HepG2 (cell line): Measurements from ENCODE around the gene L3MBTL1. TPM values are rescaled to one million over a fixed set of nuclear protein-coding genes. Genes with fewer than 3 reads are reported as not detected.

Experiments
- ATAC-seq: fragments of 200-7000 bp; cut with Tn5 transposase; 3 replicates; pipeline ENCODE4 v1.9.1; 2020; ENCODE audit warnings: mild to moderate bottlenecking, moderate library complexity
- BruUV-seq: library from RNA; stranded (reverse); fragments of 400-500 nt; replicated peaks from 2 replicates; lab custom pipeline; 2021; lab: Mats Ljungman, UMichigan
- CTCF ChIA-PET: fragments of 300-600 bp; formaldehyde crosslinking; extraction: SDS; loops from one replicate; lab custom pipeline; 2021; ENCODE audit warnings: low total read pairs, inconsistent platforms, low intra/inter-chr PET ratio; lab: Yijun Ruan, JAX
- POLR2A ChIA-PET: fragments of 350-600 bp; sonication (Branson Sonifier 250); formaldehyde crosslinking; loops from one replicate; lab custom pipeline; 2020; ENCODE audit warnings: antibody characterized with exemption, inconsistent platforms; lab: Yijun Ruan, JAX
- DNase-seq: peaks from one replicate; pipeline ENCODE4 v3.0.0-alpha.2; 2015; ENCODE audit warnings: low spot score
- FAIRE-seq: peaks from 3 replicates; lab custom pipeline; 2011; peaks lifted over from hg19 to GRCh38; lab: Jason Lieb, UNC
- H2AFZ ChIP-seq: one replicate; pipeline ENCODE4 v1.6.1; 2011; ENCODE audit warnings: low read length, inconsistent platforms
- H3K27ac ChIP-seq: fragments of 300-600 bp; 3 replicates; pipeline ENCODE4 v1.8.0; 2011; ENCODE audit warnings: mixed run types, mild to moderate bottlenecking, mixed read lengths, low read length, inconsistent platforms; ENCODE audit not compliant: insufficient read depth; ENCODE audit errors: extremely low read length
- H3K27me3 ChIP-seq, 2 experiments: fragments of 200-600 bp in 1 of 2; 2 replicates in 1 of 2; 3 replicates in 1 of 2; pipeline versions ENCODE4 v1.6.0 to v1.8.0; 2011; ENCODE audit warnings: low read length in 2 of 2, mild to moderate bottlenecking in 2 of 2, moderate library complexity in 2 of 2, inconsistent platforms in 1 of 2; ENCODE audit not compliant: insufficient read depth in 2 of 2, control insufficient read depth in 1 of 2
- H3K36me3 ChIP-seq, 2 experiments: fragments of 200-600 bp in 1 of 2; replicated peaks in 1 of 2; 2 replicates in 1 of 2; 3 replicates in 1 of 2; pipeline versions ENCODE4 v1.5.1 to v1.8.0; 2011; ENCODE audit warnings: low read length in 2 of 2, inconsistent platforms in 1 of 2; ENCODE audit not compliant: insufficient read depth in 2 of 2, control insufficient read depth in 1 of 2
- H3K4me1 ChIP-seq: 2 replicates; pipeline ENCODE4 v1.5.1; 2012; ENCODE audit warnings: low read length, inconsistent platforms; ENCODE audit not compliant: insufficient read depth
- H3K4me2 ChIP-seq: 2 replicates; pipeline ENCODE4 v1.6.0; 2011; ENCODE audit warnings: low read depth, low read length, inconsistent platforms
- H3K4me3 ChIP-seq, 3 experiments: fragments of 200-600 bp in 1 of 3; sonication (generic), shearing (Covaris generic) in 1 of 3; replicated peaks in 1 of 3; 2 replicates each; pipeline ENCODE4 v1.5.1; 2011 to 2016; ENCODE audit warnings: low read length in 3 of 3, inconsistent platforms in 2 of 3, low read depth in 2 of 3, mild to moderate bottlenecking in 2 of 3, control low read depth in 1 of 3, mixed read lengths in 1 of 3; ENCODE audit not compliant: insufficient read depth in 1 of 3
- H3K79me2 ChIP-seq: one replicate; pipeline ENCODE4 v1.6.1; 2011; ENCODE audit warnings: low read length, inconsistent platforms; ENCODE audit not compliant: insufficient read depth
- H3K9ac ChIP-seq: 2 replicates; pipeline ENCODE4 v1.6.0; 2011; ENCODE audit warnings: mild to moderate bottlenecking, low read depth, low read length, inconsistent platforms; ENCODE audit not compliant: insufficient read depth
- H3K9me3 ChIP-seq: 2 replicates; pipeline ENCODE4 v1.5.1; 2012; ENCODE audit warnings: mild to moderate bottlenecking, low read length
- H4K20me1 ChIP-seq: 2 replicates; pipeline ENCODE4 v1.6.0; 2011; ENCODE audit warnings: inconsistent platforms, mild to moderate bottlenecking, low read length, moderate library complexity; ENCODE audit not compliant: insufficient read depth
- ZMYM3 ChIP-seq: sonication (generic); formaldehyde crosslinking; IDR thresholded peaks from 2 replicates; pipeline ENCODE4 v1.5.1; 2020; ENCODE audit warnings: mild to moderate bottlenecking, missing genetic modification reagents
- ZNF788 ChIP-seq: sonication (generic); formaldehyde crosslinking; IDR thresholded peaks from 2 replicates; pipeline ENCODE4 v1.5.0; 2020; ENCODE audit warnings: mild to moderate bottlenecking, missing genetic modification reagents, borderline replicate concordance
- WGBS: methylation state at CpG from one replicate; pipeline ENCODE4 v1.1.6; 2017; ENCODE audit warnings: low lambda C conversion rate; 5-methylcytosine and 5-hydroxymethylcytosine counted together
- in situ Hi-C: cut with HindIII; loops from 2 replicates; pipeline ENCODE4 v1.10.0; 2017; ENCODE audit warnings: low pct_unique_long_range_greater_than_20kb; ENCODE audit not compliant: extremely low pct_ligation_motif_present
- intact Hi-C: fragments of 100-400 bp; cut with micrococcal nuclease; formaldehyde crosslinking; loops from one replicate; pipeline ENCODE4 v1.10.0; 2022; ENCODE audit not compliant: unreplicated experiment
- polyA plus RNA-seq, 8 experiments: library from polyadenylated mRNA; depleted of rRNA in 3 of 8; stranded (reverse) in 7 of 8; unstranded in 1 of 8; fragments of >200 nt; fragmentation: Illumina TruSeq in 4 of 8; extraction: Trizol in 4 of 8; gene quantifications; 2 replicates each; pipeline versions ENCODE4 v1.2.1 to v1.2.3, GENCODE V29; 2011 to 2016; ENCODE audit warnings: low read depth in 4 of 8, missing spikeins in 1 of 8, mixed read lengths in 1 of 8; ENCODE audit not compliant: insufficient read depth in 1 of 8
- total RNA-seq, 5 experiments: library from RNA; depleted of rRNA; stranded (reverse); fragments of >200 nt; fragmentation: Illumina TruSeq; extraction: Trizol; gene quantifications; 2 replicates each; pipeline ENCODE4 v1.2.3, GENCODE V29; 2016; ENCODE audit warnings: low read depth in 1 of 5
- TF ChIP-seq, protein P1 (sequence below): sonication (generic); formaldehyde crosslinking; IDR thresholded peaks from 2 replicates; pipeline ENCODE4 v1.4.0; 2020; ENCODE audit warnings: missing genetic modification reagents, mild to moderate bottlenecking, borderline replicate concordance
- TF ChIP-seq, protein P2 (sequence below): sonication (generic); formaldehyde crosslinking; IDR thresholded peaks from 2 replicates; pipeline ENCODE4 v1.5.1; 2020; ENCODE audit warnings: mild to moderate bottlenecking, missing genetic modification reagents
- TF ChIP-seq, protein P3 (sequence below): sonication (generic); formaldehyde crosslinking; IDR thresholded peaks from 2 replicates; pipeline ENCODE4 v1.4.0; 2020; ENCODE audit warnings: missing genetic modification reagents
- TF ChIP-seq, protein P4 (sequence below): sonication (generic); formaldehyde crosslinking; IDR thresholded peaks from 2 replicates; pipeline ENCODE4 v1.4.0; 2020; ENCODE audit warnings: missing genetic modification reagents, mild to moderate bottlenecking, borderline replicate concordance

L3MBTL1 gene
- total and polyA plus RNA-seq, 2 of the 13 experiments (the other 11 are each of a cell fraction or from before 2014, with no cell fraction given), result 9.0 to 17.8 TPM

DNA sequence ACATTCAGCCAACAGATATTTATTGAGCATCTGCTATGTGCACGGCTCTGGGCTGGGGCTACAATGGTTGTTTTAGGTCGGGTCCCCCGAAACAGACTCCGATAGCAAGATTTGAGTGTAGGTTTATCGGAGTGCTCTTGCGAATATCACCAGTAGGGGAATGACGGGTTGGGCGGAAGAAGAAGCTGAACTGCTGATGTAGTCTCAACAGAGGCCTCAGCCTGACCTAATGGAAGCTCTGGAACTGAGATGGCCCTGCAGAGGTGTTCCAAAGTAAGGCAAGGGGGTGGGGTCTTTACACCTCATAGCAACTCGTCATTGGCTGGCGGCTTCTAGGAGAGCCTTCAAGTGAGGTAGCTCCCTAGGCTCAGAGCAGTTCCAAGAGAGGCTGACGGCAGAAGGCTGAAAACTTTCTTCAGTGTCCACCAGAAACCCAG lies 1.1 kb downstream of the L3MBTL1 start:
- ATAC-seq, result no peak
- Histone ChIP-seq H3K9me3 (no peaks in the 10 kb centered on the region), H3K4me2 (peak overlapping the region; percentile 87), H2AFZ (no peak overlapping the region)
- TF ChIP-seq, protein P1, sequence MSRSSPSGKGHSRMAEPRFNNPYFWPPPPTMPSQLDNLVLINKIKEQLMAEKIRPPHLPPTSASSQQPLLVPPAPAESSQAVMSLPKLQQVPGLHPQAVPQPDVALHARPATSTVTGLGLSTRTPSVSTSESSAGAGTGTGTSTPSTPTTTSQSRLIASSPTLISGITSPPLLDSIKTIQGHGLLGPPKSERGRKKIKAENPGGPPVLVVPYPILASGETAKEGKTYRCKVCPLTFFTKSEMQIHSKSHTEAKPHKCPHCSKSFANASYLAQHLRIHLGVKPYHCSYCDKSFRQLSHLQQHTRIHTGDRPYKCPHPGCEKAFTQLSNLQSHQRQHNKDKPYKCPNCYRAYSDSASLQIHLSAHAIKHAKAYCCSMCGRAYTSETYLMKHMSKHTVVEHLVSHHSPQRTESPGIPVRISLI (CRISPR knock-in tag), result no peak
- TF ChIP-seq ZMYM3 (CRISPR knock-in tag) (peak; percentile 80), ZNF788 (CRISPR knock-in tag) (0 out of 2 replicates have a peak, but pooled peaks have one; percentile 23)
- TF ChIP-seq, protein P2, sequence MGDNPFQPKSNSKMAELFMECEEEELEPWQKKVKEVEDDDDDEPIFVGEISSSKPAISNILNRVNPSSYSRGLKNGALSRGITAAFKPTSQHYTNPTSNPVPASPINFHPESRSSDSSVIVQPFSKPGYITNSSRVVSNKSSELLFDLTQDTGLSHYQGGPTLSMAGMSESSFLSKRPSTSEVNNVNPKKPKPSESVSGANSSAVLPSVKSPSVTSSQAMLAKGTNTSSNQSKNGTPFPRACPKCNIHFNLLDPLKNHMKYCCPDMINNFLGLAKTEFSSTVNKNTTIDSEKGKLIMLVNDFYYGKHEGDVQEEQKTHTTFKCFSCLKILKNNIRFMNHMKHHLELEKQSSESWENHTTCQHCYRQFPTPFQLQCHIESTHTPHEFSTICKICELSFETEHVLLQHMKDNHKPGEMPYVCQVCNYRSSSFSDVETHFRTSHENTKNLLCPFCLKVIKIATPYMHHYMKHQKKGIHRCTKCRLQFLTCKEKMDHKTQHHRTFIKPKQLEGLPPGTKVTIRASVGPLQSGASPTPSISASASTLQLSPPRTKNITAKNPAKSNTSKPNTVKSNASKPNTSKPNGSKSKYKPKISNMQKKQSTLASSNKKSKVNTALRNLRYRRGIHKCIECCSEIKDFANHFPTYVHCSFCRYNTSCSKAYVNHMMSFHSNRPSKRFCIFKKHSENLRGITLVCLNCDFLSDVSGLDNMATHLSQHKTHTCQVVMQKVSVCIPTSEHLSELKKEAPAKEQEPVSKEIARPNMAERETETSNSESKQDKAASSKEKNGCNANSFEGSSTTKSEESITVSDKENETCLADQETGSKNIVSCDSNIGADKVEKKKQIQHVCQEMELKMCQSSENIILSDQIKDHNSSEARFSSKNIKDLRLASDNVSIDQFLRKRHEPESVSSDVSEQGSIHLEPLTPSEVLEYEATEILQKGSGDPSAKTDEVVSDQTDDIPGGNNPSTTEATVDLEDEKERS, result 0 out of 2 replicates have a peak, but pooled peaks have one; percentile 50
- TF ChIP-seq, protein P3, sequence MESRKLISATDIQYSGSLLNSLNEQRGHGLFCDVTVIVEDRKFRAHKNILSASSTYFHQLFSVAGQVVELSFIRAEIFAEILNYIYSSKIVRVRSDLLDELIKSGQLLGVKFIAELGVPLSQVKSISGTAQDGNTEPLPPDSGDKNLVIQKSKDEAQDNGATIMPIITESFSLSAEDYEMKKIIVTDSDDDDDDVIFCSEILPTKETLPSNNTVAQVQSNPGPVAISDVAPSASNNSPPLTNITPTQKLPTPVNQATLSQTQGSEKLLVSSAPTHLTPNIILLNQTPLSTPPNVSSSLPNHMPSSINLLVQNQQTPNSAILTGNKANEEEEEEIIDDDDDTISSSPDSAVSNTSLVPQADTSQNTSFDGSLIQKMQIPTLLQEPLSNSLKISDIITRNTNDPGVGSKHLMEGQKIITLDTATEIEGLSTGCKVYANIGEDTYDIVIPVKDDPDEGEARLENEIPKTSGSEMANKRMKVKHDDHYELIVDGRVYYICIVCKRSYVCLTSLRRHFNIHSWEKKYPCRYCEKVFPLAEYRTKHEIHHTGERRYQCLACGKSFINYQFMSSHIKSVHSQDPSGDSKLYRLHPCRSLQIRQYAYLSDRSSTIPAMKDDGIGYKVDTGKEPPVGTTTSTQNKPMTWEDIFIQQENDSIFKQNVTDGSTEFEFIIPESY (CRISPR knock-in tag), result 0 out of 2 replicates have a peak, but pooled peaks have one; percentile 16
- TF ChIP-seq, protein P4, sequence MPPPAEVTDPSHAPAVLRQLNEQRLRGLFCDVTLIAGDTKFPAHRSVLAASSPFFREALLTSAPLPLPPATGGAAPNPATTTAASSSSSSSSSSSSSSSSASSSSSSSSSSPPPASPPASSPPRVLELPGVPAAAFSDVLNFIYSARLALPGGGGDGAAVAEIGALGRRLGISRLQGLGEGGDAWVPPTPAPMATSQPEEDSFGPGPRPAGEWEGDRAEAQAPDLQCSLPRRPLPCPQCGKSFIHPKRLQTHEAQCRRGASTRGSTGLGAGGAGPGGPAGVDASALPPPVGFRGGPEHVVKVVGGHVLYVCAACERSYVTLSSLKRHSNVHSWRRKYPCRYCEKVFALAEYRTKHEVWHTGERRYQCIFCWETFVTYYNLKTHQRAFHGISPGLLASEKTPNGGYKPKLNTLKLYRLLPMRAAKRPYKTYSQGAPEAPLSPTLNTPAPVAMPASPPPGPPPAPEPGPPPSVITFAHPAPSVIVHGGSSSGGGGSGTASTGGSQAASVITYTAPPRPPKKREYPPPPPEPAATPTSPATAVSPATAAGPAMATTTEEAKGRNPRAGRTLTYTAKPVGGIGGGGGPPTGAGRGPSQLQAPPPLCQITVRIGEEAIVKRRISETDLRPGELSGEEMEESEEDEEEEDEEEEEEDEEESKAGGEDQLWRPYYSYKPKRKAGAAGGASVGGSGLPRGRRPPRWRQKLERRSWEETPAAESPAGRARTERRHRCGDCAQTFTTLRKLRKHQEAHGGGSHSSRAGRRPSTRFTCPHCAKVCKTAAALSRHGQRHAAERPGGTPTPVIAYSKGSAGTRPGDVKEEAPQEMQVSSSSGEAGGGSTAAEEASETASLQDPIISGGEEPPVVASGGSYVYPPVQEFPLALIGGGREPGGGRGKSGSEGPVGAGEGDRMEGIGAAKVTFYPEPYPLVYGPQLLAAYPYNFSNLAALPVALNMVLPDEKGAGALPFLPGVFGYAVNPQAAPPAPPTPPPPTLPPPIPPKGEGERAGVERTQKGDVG, result no peak
- TF ChIP-seq, all 625 proteins: peak for 4
- peak overlapping the region in 1 of 3 experiments; percentile 61; a peak in 1 of 6 replicates for H3K4me3 ChIP-seq
- DNase-seq, result no peak
- POLR2A ChIA-PET, result interaction anchor here (0.6 to 2.8 kb wide), 4 partner anchors 22 to 82 kb away, joined by 3 to 13 read pairs (median 4); partner anchors contain the start of genes IFT52 and SRSF6
- H3K9ac ChIP-seq, result no peak overlapping the region
- 83% methylated on average over 11 of the region's 11 CpGs for WGBS
- H3K36me3 ChIP-seq, result no peaks in the 10 kb centered on the region
- H4K20me1 ChIP-seq, result no peaks in the 10 kb centered on the region
- intact Hi-C loops, result loop anchor here (5.0 kb wide), 1 partner anchor 51 kb away; the partner anchor contains the start of gene SRSF6
- H3K27ac ChIP-seq, result no peak overlapping the region
- FAIRE-seq, result no peak
- H3K27me3 ChIP-seq, result peaks cover 2 to 18% of the 10 kb centered on the region in 2 experiments; a peak in 3 of 5 replicates
- in situ Hi-C loops, result no loop called here
- CTCF ChIA-PET, result no interaction called here
- no TSS peak for BruUV-seq
- no peaks in the 10 kb centered on the region for H3K79me2 ChIP-seq
- H3K4me1 ChIP-seq, result peaks cover 39% of the 10 kb centered on the region
